ENCODE results near the gene PRKAR1B.

Gene PRKAR1B

GRCh38 chr7:681551-682307 lies 45.4 kb downstream of the PRKAR1B start:
- H3K4me1 ChIP-seq (ENCODE audit: control insufficient read depth, insufficient read depth, low read length), result no peaks in the 10 kb centered on the region
- H3K36me3 ChIP-seq (ENCODE audit: control insufficient read depth in 2 of 2, insufficient read depth in 1 of 2, low read length in 2 of 2), result peaks cover 0 to 4% of the 10 kb centered on the region in 2 experiments; a peak in 2 of 3 replicates
- H3K9me3 ChIP-seq (ENCODE audit: control insufficient read depth, insufficient read depth, low read depth, low read length), result no peaks in the 10 kb centered on the region; the same call in 1 of the 2 replicates
- TF ChIP-seq ZNF521 (tag by site-specific recombination; IDR thresholded peaks at IDR 0.05) (no peak), ZNF645 (tag by site-specific recombination; IDR thresholded peaks at IDR 0.05) (no peak)
- ChIA-PET CTCF (no interaction called here), POLR2A (no interaction called here)
- no peak overlapping the region for H3K4me3 ChIP-seq (ENCODE audit: low read depth, low read length)
- H3K27ac ChIP-seq (ENCODE audit: extremely low read depth, low read depth, low read length), result no peak overlapping the region

GRCh38 chr7:680411-681127 lies 46.5 kb downstream of the PRKAR1B start:
- H3K27ac ChIP-seq (ENCODE audit: extremely low read depth, low read depth, low read length), result no peak overlapping the region
- ChIA-PET CTCF (interaction anchor here (0.6 kb wide), 1 partner anchor 14 kb away, joined by 3 read pairs; no protein-coding TSS in a partner anchor), POLR2A (interaction anchor here (0.7 kb wide), 1 partner anchor 335 kb away, joined by 3 read pairs; no protein-coding TSS in a partner anchor)
- H3K36me3 ChIP-seq (ENCODE audit: control insufficient read depth in 2 of 2, insufficient read depth in 1 of 2, low read length in 2 of 2), result peaks cover 0 to 4% of the 10 kb centered on the region in 2 experiments; a peak in 2 of 3 replicates
- TF ChIP-seq ZSCAN5A (tag by site-specific recombination; IDR thresholded peaks at IDR 0.05) (peak; percentile 95), ZNF398 (tag by site-specific recombination; IDR thresholded peaks at IDR 0.05) (no peak)
- no peak overlapping the region for H3K4me3 ChIP-seq (ENCODE audit: low read depth, low read length)
- H3K9me3 ChIP-seq (ENCODE audit: control insufficient read depth, insufficient read depth, low read depth, low read length), result no peaks in the 10 kb centered on the region
- H3K4me1 ChIP-seq (ENCODE audit: control insufficient read depth, insufficient read depth, low read length), result no peaks in the 10 kb centered on the region

- Histone ChIP-seq H3K36me3 (ENCODE audit: control insufficient read depth in 2 of 2, insufficient read depth in 1 of 2, low read length in 2 of 2) (peaks cover 0 to 4% of the 10 kb centered on the region in 2 experiments; a peak in 2 of 3 replicates), H3K4me3 (ENCODE audit: low read depth, low read length) (no peak overlapping the region), H3K9me3 (ENCODE audit: control insufficient read depth, insufficient read depth, low read depth, low read length) (no peaks in the 10 kb centered on the region), H3K27ac (ENCODE audit: extremely low read depth, low read depth, low read length) (no peak overlapping the region), H3K4me1 (ENCODE audit: control insufficient read depth, insufficient read depth, low read length) (no peaks in the 10 kb centered on the region)
- TF ChIP-seq ZNF302 (tag by site-specific recombination; IDR thresholded peaks at IDR 0.05; ENCODE audit: low read depth) (no peak), ZNF623 (tag by site-specific recombination; IDR thresholded peaks at IDR 0.05) (no peak), ZNF560 (tag by site-specific recombination; IDR thresholded peaks at IDR 0.05; ENCODE audit: borderline replicate concordance) (no peak), ZNF521 (tag by site-specific recombination; IDR thresholded peaks at IDR 0.05) (no peak), ATF2 (tag by site-specific recombination; IDR thresholded peaks at IDR 0.05; ENCODE audit: low read depth) (no peak), ZNF561 (tag by site-specific recombination; IDR thresholded peaks at IDR 0.05; ENCODE audit: borderline replicate concordance) (no peak), KLF10 (tag by site-specific recombination; IDR thresholded peaks at IDR 0.05) (no peak), ZNF138 (tag by site-specific recombination; IDR thresholded peaks at IDR 0.05; ENCODE audit: borderline replicate concordance) (no peak), SCRT2 (tag by site-specific recombination; IDR thresholded peaks at IDR 0.05) (no peak), ZNF747 (tag by site-specific recombination; IDR thresholded peaks at IDR 0.05) (no peak), ZNF146 (tag by site-specific recombination; IDR thresholded peaks at IDR 0.05) (no peak), ZNF677 (tag by site-specific recombination; IDR thresholded peaks at IDR 0.05) (no peak), ZNF426 (tag by site-specific recombination; IDR thresholded peaks at IDR 0.05) (no peak), ZNF266 (tag by site-specific recombination; IDR thresholded peaks at IDR 0.05; ENCODE audit: low read depth) (no peak)
- ChIA-PET POLR2A (no interaction called here), CTCF (no interaction called here)
Observed at GRCh38 chr7:676972-677385, 50.1 kb downstream of the PRKAR1B start.
